ENCODE measurements around the gene KIF3B.
"Not testable (repeated sequence)": the region's sequence is repeated elsewhere in the genome, so short reads cannot be mapped to it uniquely, and the experiment has no call there.

The KIF3B gene

GRCh38 chr20:32249030-32249738 is 28.3 kb upstream of the KIF3B start:
- DNase-seq, result no peak

DNA sequence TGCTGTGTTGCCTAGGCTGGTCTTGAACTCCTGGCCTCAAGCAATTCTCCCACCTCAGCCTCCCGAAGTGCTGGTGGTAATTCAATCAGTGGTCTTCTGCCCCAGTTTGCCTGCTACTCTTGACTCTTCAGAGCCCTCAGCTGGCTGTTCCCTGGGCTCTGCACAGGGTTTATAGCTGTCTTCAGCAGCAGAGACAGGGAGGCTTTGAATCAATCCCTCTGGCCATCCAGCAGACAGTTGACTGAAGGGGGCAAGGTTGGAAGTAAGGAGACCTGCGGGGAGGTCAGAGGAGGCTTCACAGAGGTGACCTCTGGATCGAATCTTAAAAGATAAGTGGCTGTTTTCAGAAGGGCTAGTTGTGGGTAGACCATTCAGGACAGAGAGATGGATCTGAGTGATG is 26.0 kb upstream of the KIF3B start:
- DNase-seq, result no peak

DNA sequence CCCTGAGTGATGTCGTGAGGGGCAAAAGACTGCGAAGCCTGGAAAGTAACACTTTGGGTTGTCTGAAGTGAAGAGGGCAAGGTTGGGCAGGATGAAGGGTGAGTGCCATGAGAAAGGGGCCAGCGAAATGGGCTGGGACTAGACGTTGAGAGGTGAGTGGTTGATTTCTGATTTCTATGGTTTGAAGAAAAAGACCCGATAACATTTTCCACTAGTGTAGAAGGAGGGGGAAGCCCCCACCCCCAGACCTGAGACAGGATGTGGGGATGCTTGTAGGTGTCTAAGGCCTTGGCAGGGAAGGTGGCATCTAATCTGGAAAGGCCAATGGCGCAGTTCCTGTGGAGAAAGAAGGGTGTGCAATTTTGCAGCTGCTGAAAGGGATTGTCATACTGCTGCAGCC is 25.3 kb upstream of the KIF3B start:
- DNase-seq, result no peak

DNA sequence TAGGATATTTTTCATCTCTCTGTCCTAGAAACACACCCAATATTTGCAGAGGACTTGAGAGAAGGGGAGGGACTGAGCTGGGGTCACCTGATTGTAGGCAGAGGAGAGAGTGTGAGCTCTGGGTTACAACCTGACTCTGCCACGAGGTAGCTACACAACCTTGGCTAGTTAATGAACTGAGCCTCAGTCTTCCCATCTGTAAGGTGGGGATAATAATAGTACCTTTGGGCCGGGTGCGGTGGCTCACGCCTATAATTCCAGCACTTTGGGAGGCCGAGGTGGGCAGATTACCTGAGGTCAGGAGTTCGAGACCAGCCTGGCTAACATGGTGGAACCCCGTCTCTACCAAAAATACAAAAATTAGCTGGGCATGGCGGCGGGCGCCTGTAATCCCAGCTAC is 16.5 kb upstream of the KIF3B start:
- DNase-seq, result not testable (repeated sequence)

DNA sequence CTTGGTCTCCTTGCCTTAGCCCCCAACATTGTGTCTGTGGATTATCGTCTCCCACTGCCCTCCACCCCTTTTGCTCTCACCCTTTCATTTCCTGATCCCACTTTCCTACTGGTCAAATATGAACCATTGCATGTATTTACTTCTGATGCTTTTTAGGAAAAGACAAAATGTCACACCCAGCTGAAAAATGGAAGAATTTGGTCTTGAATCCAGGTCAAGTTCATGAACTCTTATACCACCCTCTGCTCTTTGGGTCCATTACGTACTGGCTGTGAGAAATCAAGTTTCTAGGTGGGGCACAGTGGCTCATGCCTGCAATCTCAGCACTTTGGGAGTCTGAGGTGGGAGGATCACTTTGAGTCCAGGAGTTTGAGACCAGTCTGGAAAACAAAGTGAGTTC is 15.8 kb upstream of the KIF3B start:
- no peak for DNase-seq

GRCh38 chr20:32263398-32263954 is 14.0 kb upstream of the KIF3B start:
- no peak for DNase-seq

DNA sequence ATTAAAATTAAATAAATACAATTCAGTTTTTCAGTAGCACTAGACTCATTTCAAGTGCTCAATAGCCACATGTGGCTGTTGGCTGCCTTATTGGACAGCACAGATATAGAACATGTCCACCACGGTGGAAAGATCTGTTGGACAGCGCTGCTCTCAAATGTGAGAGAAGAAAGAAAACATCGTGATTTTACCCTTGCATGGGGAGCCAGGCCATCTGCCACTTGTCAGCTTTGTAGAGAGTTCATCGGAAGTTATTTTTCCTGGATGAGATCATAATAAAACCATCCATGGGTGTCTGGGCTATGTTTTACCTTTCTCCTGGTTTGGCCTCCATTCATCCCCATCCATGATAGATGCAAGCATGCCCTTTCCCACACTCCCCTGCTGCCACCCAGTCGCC is 5.8 kb upstream of the KIF3B start:
- DNase-seq, result no peak

- DNase-seq, result no peak
Observed at GRCh38 chr20:32274359-32274758, 3.1 kb upstream of the KIF3B start.

DNA sequence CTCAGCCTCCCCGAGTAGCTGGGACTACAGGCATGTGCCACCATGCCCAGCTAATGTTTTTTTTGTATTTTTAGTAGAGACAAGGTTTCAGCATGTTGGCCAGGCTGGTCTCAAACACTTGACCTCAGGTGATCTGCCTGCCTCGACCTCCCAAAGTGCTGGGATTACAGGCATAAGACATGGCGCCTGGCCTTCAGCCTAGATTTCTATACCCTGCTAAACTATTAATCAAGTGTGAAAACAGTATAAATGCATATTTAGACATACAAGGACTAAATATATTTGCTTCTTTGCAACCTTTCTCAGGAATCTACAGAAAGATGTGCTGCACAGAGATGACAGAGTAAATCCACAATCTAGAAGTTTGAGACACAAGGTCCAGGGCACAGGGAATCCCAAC is 2.3 kb upstream of the KIF3B start:
- DNase-seq, result not testable (repeated sequence)

GRCh38 chr20:32278199-32278643 is 770 bp downstream of the KIF3B start:
- DNase-seq, result no peak

GRCh38 chr20:32281711-32282110 is 4.3 kb downstream of the KIF3B start:
- DNase-seq, result no peak

DNA sequence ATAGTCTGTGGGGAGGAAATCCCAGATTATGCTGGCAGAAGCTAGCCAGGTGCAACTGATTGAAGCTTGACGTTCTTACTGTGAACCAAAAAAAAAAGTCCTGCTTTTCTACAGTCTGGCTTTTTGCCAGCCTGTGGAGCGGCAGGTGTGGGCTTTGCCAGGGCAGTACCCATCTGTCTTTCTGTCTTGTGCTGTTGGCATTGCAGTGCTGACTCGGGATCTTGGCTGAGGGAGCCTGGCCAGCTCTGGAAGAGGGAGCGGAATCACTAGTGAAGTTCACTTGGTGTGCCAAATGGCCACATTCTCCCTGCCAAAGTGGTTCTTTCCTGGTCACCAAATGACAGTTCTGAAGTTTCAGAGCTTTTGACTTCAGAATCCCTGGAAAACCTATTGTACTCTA is 5.0 kb downstream of the KIF3B start:
- no peak for DNase-seq

DNA sequence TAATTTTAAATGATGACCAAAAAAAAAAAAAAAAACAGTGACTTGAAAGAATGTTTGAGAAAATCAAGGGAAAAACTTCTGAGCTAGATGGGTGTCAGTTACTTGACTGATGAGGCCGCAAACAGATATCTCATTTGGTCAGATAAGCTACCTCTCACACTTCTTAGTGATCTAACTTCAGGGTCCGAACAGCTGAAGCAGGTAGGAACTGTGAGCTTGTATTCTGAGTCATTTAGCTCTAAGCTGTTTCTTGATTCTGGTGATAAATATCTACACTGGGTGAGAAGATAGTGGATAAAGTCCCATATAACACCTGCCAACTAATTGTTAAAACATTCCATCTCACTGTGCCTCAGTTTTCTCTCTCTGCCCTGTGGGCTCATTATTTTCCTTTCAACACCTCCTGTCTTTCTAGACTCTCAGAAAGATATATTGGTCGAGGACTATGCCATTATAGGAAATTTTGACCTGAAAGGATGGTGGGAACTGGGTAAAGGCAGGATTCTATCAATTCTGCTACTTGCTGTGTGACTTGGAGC is 7.7 kb downstream of the KIF3B start:
- no peak for DNase-seq

DNA sequence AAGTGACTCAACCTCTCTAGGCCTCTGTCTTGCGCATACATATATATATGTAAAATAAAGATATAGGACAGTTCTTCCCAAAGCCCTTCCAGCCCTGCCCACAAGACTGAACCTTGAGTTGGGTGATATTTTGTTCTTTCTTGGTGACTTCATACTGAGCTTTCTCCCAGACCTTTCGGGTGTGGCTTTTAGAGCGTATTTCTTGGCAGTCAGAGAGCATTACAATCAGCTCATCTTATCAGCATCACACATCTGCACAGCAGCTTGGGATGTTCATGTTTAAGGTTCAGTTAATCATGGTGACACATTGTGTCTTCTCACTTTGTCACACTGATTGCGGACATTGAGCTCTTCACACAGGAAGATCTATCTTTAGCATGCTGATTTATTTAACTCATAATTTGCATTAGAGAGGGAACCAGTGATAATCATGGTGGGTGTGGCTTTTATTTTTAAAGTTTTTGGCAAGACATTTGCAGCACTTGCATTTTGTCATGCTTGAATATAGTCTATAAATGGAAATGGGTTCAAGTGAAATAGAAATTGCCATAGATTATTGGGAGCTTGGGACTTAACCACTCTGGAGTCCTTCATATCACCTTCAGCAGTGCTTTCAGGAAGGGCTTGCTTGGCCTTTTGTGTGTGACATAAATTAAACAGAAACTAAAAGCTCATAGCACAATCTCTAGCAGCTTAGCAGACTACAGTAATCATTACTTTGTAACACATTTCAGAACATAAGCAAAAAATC is 8.3 kb downstream of the KIF3B start:
- DNase-seq, result no peak

GRCh38 chr20:32287231-32287638 is 9.8 kb downstream of the KIF3B start:
- no peak for DNase-seq

DNA sequence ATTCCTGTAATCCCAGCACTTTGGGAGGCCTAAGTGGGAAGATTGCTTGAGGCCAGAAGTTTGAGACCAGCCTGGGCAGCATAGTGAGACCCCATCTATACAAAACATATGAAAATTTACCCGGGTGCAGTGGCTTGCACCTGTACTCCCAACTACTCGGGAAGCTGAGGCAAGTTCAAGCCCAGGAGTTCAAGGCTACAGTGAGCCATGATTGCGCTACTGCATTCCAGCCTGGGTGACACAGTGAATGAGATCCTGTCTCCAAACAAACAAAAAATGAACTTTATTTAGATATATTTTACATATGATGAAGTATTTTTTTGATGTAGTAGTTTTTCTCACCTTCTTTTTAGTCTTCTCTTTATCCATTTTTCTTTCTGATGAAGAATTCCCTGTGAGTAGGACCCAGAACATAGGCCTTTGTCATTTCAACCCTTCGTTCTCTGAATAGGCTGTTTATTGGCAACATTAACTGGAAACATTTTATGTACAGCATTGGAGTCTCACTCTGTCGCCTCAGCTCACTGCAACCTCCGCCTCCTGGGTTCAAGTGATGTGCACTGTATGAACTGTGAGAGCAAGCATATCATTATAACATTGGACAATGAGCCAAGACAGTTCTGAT is 10.9 kb downstream of the KIF3B start:
- DNase-seq, result no peak

- not testable (repeated sequence) for DNase-seq
Observed at GRCh38 chr20:32289299-32289660, 11.8 kb downstream of the KIF3B start.

DNA sequence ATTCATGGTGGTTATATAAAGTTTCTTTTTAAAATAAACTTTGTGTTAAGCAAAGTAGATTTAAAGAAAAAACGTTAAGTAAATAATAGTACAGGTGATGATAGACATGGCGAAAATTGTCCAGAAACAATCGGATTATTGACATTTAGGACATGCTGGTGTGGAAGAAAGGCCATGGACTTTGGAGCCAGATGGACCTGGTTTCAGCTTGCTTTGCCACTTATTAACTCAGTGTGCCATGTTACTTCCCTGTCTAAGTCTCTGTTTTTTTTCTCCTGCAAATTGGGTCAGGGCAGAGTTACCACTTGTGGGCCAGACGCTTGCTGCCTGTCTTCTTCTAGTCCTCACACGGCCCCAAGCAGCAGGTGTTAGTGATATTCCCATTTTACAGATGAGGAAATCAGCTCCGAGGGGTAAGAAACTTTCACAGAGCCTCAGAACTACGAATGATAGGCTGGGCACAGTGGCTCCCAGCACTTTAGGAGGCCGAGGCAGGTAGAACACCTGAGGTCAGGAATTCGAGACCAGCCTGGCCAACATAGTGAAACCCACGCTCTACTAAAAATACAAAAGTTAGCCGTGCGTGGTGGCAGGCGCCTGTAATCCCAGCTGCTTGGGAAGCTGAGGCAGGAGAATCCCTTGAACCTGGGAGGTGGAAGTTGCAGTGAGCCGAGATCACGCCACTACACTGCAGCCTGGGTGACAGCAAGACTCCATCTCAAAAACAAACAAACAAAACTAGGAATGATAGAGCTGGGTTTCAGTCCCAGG is 12.4 kb downstream of the KIF3B start:
- DNase-seq, result no peak

GRCh38 chr20:32291166-32291565 is 13.7 kb downstream of the KIF3B start:
- DNase-seq, result no peak

DNA sequence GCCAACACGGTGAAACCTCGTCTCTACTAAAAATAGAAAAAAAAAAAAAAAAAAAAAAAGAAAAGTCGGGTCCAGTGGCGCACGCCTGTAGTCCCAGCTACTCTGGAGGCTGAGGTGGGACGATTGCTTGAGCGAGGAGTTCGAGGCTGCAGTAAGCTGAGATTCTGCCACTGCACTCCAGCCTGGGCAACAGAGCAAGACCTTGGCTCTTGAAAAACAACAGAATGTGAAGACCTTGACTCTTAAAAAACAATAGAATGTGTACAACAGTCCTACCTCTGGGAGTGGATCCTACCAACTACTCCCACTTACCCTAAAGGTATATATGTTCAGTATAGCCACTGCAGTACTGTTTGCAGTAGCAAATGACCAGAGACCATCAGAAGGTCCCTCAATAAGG is 15.1 kb downstream of the KIF3B start:
- no peak for DNase-seq

GRCh38 chr20:32294071-32294470 is 16.6 kb downstream of the KIF3B start:
- no peak for DNase-seq

- no peak for DNase-seq
Observed at GRCh38 chr20:32296412-32296811, 19.0 kb downstream of the KIF3B start.
